22Rv1 (cell line): ENCODE results near the gene BTF3.

ENCODE experiments used
- H3K27ac ChIP-seq: fragments of 450-650 bp; 2 replicates; pipeline ENCODE4 v1.5.1; 2017
- ZFX ChIP-seq: fragments of 450-650 bp; IDR thresholded peaks from 2 replicates; pipeline ENCODE4 v1.6.1; 2017; ENCODE audit warnings: antibody characterized with exemption, borderline replicate concordance
- TF ChIP-seq, protein P1 (sequence below): fragments of 450-650 bp; IDR thresholded peaks from 2 replicates; pipeline ENCODE4 v1.5.1; 2017; ENCODE audit warnings: mild to moderate bottlenecking

The BTF3 gene

DNA sequence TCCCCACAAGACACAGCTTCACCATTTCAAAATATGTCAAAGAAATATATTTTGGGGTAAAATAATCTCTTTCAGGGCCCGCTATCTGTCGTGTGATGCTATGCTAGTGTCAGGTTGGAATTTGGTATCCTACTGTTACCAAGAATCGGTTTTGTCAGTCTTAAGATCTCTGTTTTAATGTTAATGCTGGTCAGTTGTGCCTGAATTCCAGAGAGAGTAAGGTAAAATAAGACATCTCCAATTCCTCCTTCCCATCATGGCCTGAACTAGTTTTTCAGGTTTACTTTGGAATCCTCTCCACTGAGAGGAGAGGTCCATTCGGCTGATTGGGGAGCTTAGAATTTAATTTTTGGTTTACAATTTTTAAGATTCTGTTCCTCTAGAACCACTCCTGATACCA is 10.4 kb upstream of the BTF3 start:
- H3K27ac ChIP-seq: no peak overlapping the region
- TF ChIP-seq, protein P1, sequence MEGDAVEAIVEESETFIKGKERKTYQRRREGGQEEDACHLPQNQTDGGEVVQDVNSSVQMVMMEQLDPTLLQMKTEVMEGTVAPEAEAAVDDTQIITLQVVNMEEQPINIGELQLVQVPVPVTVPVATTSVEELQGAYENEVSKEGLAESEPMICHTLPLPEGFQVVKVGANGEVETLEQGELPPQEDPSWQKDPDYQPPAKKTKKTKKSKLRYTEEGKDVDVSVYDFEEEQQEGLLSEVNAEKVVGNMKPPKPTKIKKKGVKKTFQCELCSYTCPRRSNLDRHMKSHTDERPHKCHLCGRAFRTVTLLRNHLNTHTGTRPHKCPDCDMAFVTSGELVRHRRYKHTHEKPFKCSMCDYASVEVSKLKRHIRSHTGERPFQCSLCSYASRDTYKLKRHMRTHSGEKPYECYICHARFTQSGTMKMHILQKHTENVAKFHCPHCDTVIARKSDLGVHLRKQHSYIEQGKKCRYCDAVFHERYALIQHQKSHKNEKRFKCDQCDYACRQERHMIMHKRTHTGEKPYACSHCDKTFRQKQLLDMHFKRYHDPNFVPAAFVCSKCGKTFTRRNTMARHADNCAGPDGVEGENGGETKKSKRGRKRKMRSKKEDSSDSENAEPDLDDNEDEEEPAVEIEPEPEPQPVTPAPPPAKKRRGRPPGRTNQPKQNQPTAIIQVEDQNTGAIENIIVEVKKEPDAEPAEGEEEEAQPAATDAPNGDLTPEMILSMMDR: no peak
- no peak for TF ChIP-seq ZFX

DNA sequence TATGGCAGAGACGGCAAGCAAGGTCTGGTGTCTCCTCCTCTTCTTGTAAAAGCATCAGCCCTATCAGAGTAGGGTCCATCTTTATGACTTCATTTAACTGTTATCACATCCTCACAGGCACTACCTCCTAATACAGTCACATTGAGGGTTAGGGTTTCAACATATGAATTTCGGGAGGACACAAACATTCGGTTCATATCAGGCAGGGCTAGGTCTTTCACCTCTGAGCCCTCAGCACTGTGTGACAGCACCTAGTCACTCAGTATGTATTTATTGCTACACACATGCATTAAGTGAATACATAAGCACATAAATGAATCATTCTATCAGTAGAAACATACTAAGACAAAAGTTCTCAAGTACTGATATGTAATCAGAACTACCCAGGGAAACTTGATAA is 9.4 kb upstream of the BTF3 start:
- no peak for TF ChIP-seq ZFX
- TF ChIP-seq, protein P1: no peak

DNA sequence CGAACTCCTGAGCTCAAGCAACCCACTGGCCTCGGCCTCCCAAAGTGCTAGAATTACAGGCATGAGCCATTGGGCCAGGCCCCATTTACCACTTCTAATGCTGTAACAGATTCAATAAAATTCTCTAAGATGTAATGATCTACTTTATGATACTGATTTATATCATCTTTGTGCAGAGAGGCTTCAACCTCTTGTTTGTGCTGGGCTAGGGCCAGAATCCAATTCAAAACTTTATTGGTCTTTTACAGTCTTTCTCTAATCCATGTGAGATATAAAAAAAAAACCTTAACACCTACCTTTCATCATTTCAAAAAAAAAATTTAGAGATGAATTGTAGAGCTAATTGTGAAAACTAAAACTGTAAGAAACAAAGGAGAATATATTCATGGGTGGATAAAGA is 8.2 kb upstream of the BTF3 start:
- H3K27ac ChIP-seq: no peak overlapping the region
- TF ChIP-seq, protein P1: no peak
- no peak for TF ChIP-seq ZFX

More for the DNA sequence above, 9.4 kb upstream of the BTF3 start:
- no peak overlapping the region for H3K27ac ChIP-seq

DNA sequence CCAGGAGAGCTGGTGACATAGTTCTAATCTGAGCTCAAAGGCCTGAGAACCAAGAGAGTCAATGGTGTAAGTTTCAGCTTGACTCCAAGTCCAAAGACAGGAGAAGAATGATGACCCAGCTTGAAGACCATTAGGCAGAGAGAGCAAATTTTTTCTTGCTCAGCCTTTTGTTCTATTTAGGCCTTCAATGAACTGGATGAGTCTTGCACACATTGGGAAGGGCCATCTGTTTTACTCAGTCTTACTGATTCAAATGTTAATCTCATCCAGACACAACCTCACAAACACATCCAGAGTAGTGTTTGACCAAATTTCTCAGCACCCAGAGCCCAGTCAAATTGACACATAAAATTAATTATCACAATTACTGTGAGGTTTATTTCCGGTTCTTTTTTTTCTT is 7.1 kb upstream of the BTF3 start:
- no peak overlapping the region for H3K27ac ChIP-seq
- TF ChIP-seq, protein P1: no peak
- no peak for TF ChIP-seq ZFX

DNA sequence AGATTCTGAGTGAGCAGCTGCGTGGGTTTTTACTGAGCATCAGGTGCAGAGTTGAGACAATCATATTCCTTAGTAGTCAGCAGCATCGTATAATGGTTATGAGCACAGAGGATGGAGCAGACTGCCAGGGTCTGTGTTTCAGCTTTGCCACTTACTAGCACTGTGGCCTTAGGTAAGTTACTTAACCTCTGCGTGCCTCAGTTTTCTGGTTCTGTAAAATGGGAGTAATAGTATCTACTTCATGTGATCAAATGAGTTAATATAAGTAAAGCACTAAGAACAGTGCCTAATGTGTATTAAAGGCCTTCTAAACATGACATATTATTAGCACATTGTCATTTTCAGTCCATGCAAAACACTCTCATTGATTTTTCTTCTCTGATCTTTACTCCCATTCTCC is 4.8 kb upstream of the BTF3 start:
- no peak overlapping the region for H3K27ac ChIP-seq
- no peak for TF ChIP-seq ZFX
- TF ChIP-seq, protein P1: no peak

DNA sequence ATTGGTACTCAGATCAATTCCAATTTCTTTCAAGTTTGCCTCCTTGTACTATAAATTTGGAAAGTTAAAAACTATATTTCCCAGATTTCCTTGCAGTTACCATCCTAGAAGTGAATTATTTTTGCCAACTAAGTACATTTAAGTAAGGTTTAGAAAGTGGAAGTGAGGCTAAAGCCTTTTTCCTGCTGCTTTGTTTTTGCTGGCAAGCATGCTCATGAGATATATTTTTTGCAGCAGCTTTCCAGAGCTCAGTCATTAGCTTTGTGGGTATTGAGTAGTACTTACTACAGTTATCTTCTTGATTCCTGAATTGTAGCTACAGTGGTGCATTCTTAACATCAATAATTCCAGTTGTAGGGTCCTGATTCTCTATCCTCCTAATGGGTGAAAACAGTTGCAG is 3.5 kb upstream of the BTF3 start:
- H3K27ac ChIP-seq: no peak overlapping the region
- no peak for TF ChIP-seq ZFX
- TF ChIP-seq, protein P1: no peak

DNA sequence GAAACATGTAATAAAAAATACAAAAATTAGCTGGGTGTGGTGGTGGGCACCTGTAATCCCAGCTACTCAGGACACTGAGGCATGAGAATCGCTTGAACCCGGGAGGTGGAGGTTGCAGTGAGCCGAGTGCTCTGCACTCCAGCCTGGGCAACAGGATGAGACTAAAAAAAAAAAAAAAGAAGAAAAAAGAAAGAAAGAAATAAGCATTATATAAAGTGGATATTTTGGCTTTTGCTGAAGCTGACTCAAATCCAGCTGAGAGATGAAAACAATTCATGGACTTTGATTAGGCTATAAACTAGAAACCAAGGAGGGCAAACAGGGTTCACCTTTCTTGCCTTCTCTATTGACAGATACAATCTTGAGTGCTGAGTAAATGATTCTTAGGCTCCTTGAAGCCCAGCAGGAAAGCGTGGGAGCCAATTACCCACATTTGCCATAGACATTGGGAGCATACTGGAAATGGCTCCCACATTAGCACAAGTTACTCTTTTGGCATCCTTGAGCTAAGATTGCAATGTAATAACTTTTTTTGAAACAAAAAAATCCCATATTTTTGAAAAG is 2.4 kb upstream of the BTF3 start:
- H3K27ac ChIP-seq: no peak overlapping the region
- no peak for TF ChIP-seq ZFX
- TF ChIP-seq, protein P1: no peak
